ENCODE results near the gene ITGB5. TPM values are rescaled to one million over a fixed set of nuclear protein-coding genes. Genes with fewer than 3 reads are reported as not detected.
A peak's percentile ranks its signal among the peaks of the same experiment; 100 is the strongest.

ITGB5 gene
- total RNA-seq, 1 donor from 2014 or later, result 141 TPM

- FAIRE-seq (no peak), DNase-seq (ENCODE audit: low read depth) (peak; percentile 22)
- TF ChIP-seq CTCF (IDR thresholded peaks at IDR 0.05; ENCODE audit: insufficient read depth, low read length, severe bottlenecking), result peak; percentile 48
- no peaks in the 10 kb centered on the region for H3K27me3 ChIP-seq (ENCODE audit: control insufficient read depth, insufficient read depth, low read length)
- peaks cover 3% of the 10 kb centered on the region for H3K36me3 ChIP-seq (ENCODE audit: control insufficient read depth, insufficient read depth, low read length)
- H3K4me3 ChIP-seq (ENCODE audit: low read depth, low read length), result no peak overlapping the region
Measured at GRCh38 chr3:124768812-124769211, 118.4 kb downstream of the ITGB5 start.

- H3K27me3 ChIP-seq (ENCODE audit: control insufficient read depth, insufficient read depth, low read length), result no peaks in the 10 kb centered on the region
- H3K36me3 ChIP-seq (ENCODE audit: control insufficient read depth, insufficient read depth, low read length), result peaks cover 1% of the 10 kb centered on the region
- DNase-seq (ENCODE audit: low read depth), result no peak
- no peak overlapping the region for H3K4me3 ChIP-seq (ENCODE audit: low read depth, low read length)
- no peak for TF ChIP-seq CTCF (IDR thresholded peaks at IDR 0.05; ENCODE audit: insufficient read depth, low read length, severe bottlenecking)
- no peak for FAIRE-seq
Measured at GRCh38 chr3:124767691-124768090, 119.5 kb downstream of the ITGB5 start.

GRCh38 chr3:124767264-124767663 is 119.9 kb downstream of the ITGB5 start:
- DNase-seq (ENCODE audit: low read depth) (no peak), FAIRE-seq (no peak)
- Histone ChIP-seq H3K27me3 (ENCODE audit: control insufficient read depth, insufficient read depth, low read length) (no peaks in the 10 kb centered on the region), H3K4me3 (ENCODE audit: low read depth, low read length) (no peak overlapping the region), H3K36me3 (ENCODE audit: control insufficient read depth, insufficient read depth, low read length) (no peaks in the 10 kb centered on the region)
- TF ChIP-seq CTCF (IDR thresholded peaks at IDR 0.05; ENCODE audit: insufficient read depth, low read length, severe bottlenecking), result no peak

- DNase-seq (ENCODE audit: low read depth), result no peak
- no peak for TF ChIP-seq CTCF (IDR thresholded peaks at IDR 0.05; ENCODE audit: insufficient read depth, low read length, severe bottlenecking)
- no peak for FAIRE-seq
- H3K36me3 ChIP-seq (ENCODE audit: control insufficient read depth, insufficient read depth, low read length), result no peaks in the 10 kb centered on the region
- no peak overlapping the region for H3K4me3 ChIP-seq (ENCODE audit: low read depth, low read length)
- H3K27me3 ChIP-seq (ENCODE audit: control insufficient read depth, insufficient read depth, low read length), result no peaks in the 10 kb centered on the region
Measured at GRCh38 chr3:124766113-124767095, 120.8 kb downstream of the ITGB5 start.

- FAIRE-seq (peak; percentile 36), DNase-seq (ENCODE audit: low read depth) (no peak)
- no peak for TF ChIP-seq CTCF (IDR thresholded peaks at IDR 0.05; ENCODE audit: insufficient read depth, low read length, severe bottlenecking)
- no peak overlapping the region for H3K4me3 ChIP-seq (ENCODE audit: low read depth, low read length)
- H3K27me3 ChIP-seq (ENCODE audit: control insufficient read depth, insufficient read depth, low read length), result no peaks in the 10 kb centered on the region
- H3K36me3 ChIP-seq (ENCODE audit: control insufficient read depth, insufficient read depth, low read length), result no peaks in the 10 kb centered on the region
Measured at GRCh38 chr3:124765197-124765840, 121.8 kb downstream of the ITGB5 start.

All from bronchial epithelial cell (primary cell).